Loucy (cell line): ENCODE data around the gene NSMCE1.

ENCODE experiments used
- EZH2phosphoT487 ChIP-seq: fragments of 200-600 bp; IDR thresholded peaks from 2 replicates; pipeline ENCODE4 v1.6.1; 2018; ENCODE audit warnings: antibody characterized with exemption, mild to moderate bottlenecking, moderate library complexity, borderline replicate concordance
- TF ChIP-seq, protein P1 (sequence below): fragments of 200-600 bp; sonication (generic); conservative IDR thresholded peaks from 2 replicates; pipeline ENCODE4 v1.5.1; 2014; ENCODE audit warnings: mild to moderate bottlenecking, antibody characterized with exemption, low read length

GRCh38 chr16:27229891-27230470 is 38.6 kb downstream of the NSMCE1 start:
- TF ChIP-seq EZH2phosphoT487 = no peak
- TF ChIP-seq, protein P1, sequence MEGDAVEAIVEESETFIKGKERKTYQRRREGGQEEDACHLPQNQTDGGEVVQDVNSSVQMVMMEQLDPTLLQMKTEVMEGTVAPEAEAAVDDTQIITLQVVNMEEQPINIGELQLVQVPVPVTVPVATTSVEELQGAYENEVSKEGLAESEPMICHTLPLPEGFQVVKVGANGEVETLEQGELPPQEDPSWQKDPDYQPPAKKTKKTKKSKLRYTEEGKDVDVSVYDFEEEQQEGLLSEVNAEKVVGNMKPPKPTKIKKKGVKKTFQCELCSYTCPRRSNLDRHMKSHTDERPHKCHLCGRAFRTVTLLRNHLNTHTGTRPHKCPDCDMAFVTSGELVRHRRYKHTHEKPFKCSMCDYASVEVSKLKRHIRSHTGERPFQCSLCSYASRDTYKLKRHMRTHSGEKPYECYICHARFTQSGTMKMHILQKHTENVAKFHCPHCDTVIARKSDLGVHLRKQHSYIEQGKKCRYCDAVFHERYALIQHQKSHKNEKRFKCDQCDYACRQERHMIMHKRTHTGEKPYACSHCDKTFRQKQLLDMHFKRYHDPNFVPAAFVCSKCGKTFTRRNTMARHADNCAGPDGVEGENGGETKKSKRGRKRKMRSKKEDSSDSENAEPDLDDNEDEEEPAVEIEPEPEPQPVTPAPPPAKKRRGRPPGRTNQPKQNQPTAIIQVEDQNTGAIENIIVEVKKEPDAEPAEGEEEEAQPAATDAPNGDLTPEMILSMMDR = no peak
